GM12878 (cell line): ENCODE data around the gene IRS2.

Experiments used
- CHD2 ChIP-seq: IDR thresholded peaks from 2 replicates; pipeline ENCODE4 v1.6.1; 2011; ENCODE audit warnings: low read depth, low read length, improper control_type of control experiment, borderline replicate concordance
- CREM ChIP-seq: IDR thresholded peaks from 2 replicates; pipeline ENCODE4 v1.6.1; 2014; ENCODE audit warnings: antibody characterized with exemption, low read depth
- EZH2 ChIP-seq: IDR thresholded peaks from 2 replicates; pipeline ENCODE4 v1.6.1; 2012; ENCODE audit warnings: low read depth, mild to moderate bottlenecking, control low read depth, inconsistent platforms, low read length, borderline replicate concordance; ENCODE audit not compliant: control insufficient read depth
- MYB ChIP-seq: fragments of 150-350 bp; IDR thresholded peaks from 2 replicates; pipeline ENCODE4 v1.6.1; 2014; ENCODE audit warnings: mild to moderate bottlenecking, low read depth, low read length, borderline replicate concordance
- SMC3 ChIP-seq: IDR thresholded peaks from 2 replicates; pipeline ENCODE4 v1.6.1; 2011; ENCODE audit warnings: low read length, improper control_type of control experiment, borderline replicate concordance
- SREBF2 ChIP-seq: IDR thresholded peaks from 2 replicates; pipeline ENCODE4 v1.6.1; 2012; ENCODE audit warnings: mild to moderate bottlenecking, low read length
- ZNF274 ChIP-seq: IDR thresholded peaks from one replicate; pipeline ENCODE4 v1.8.0; 2011; ENCODE audit not compliant: insufficient read length, insufficient read depth
- ZZZ3 ChIP-seq: IDR thresholded peaks from 2 replicates; pipeline ENCODE4 v1.6.1; 2011; ENCODE audit warnings: low read depth; ENCODE audit not compliant: control insufficient read depth, insufficient read length
- TF ChIP-seq, protein P1 (sequence below), 3 experiments: IDR thresholded peaks in 2 of 3; conservative IDR thresholded peaks in 1 of 3; 2 replicates each; pipeline ENCODE4 v1.5.1; 2011; ENCODE audit warnings: low read depth in 3 of 3, low read length in 3 of 3, mild to moderate bottlenecking in 3 of 3, control low read depth in 2 of 3, moderate library complexity in 2 of 3, inconsistent platforms in 1 of 3, mixed read lengths in 1 of 3; ENCODE audit not compliant: control insufficient read depth in 2 of 3, insufficient read depth in 1 of 3; ENCODE audit errors: extremely low read depth in 1 of 3

DNA sequence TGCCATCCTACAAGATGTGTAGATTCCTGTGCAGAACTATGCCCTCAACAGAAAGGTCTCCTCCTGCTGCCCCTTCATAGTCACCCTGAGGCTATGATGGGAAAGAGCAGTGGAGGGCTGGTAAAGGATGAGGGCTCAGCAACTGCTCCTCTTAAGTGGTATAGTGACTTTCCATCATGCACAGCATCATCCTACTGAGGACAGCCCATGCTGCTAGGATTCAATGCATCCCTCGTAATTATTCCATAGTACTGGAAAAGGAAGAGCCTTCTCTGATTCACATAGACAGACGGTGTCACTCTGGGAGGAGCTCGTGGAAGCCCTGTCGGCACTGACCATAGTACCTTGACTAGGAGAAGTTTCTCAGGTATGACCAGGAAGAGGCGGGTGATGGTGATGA is 47.6 kb upstream of the IRS2 start:
- TF ChIP-seq ZNF274, result no peak
- no peak for TF ChIP-seq ZZZ3
- no peak for TF ChIP-seq CREM
- TF ChIP-seq MYB, result no peak
- TF ChIP-seq, protein P1, sequence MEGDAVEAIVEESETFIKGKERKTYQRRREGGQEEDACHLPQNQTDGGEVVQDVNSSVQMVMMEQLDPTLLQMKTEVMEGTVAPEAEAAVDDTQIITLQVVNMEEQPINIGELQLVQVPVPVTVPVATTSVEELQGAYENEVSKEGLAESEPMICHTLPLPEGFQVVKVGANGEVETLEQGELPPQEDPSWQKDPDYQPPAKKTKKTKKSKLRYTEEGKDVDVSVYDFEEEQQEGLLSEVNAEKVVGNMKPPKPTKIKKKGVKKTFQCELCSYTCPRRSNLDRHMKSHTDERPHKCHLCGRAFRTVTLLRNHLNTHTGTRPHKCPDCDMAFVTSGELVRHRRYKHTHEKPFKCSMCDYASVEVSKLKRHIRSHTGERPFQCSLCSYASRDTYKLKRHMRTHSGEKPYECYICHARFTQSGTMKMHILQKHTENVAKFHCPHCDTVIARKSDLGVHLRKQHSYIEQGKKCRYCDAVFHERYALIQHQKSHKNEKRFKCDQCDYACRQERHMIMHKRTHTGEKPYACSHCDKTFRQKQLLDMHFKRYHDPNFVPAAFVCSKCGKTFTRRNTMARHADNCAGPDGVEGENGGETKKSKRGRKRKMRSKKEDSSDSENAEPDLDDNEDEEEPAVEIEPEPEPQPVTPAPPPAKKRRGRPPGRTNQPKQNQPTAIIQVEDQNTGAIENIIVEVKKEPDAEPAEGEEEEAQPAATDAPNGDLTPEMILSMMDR (IDR thresholded peaks at IDR 0.05 in 2 of 3, conservative IDR thresholded peaks at IDR 0.05 in 1 of 3; ENCODE audit: control insufficient read depth in 2 of 3, extremely low read depth in 1 of 3, insufficient read depth in 1 of 3, low read depth in 3 of 3, low read length in 3 of 3), result no peak
- no peak for TF ChIP-seq SMC3
- TF ChIP-seq EZH2, result no peak
- no peak for TF ChIP-seq SREBF2
- TF ChIP-seq CHD2, result no peak
